NCI-H1092 treated with DMSO at 0.1 percent for 48 hours (cell line): ENCODE results near the gene SCAPER.
"Not testable (repeated sequence)": the region's sequence is repeated elsewhere in the genome, so short reads cannot be mapped to it uniquely, and the experiment has no call there.

Source experiments
- DNase-seq: peaks from one replicate; lab custom pipeline; 2025; lab: John Stamatoyannopoulos, UW

Gene SCAPER

GRCh38 chr15:76863123-76863522 lies 42.0 kb downstream of the SCAPER start:
- DNase-seq = no peak

- DNase-seq = no peak
These were observed 43.2 kb downstream of the SCAPER start for GRCh38 chr15:76861815-76862397.

GRCh38 chr15:76860201-76860600 lies 44.9 kb downstream of the SCAPER start:
- no peak for DNase-seq

GRCh38 chr15:76850367-76850766 lies 54.8 kb downstream of the SCAPER start:
- DNase-seq = not testable (repeated sequence)

- DNase-seq = no peak
These were observed 58.4 kb downstream of the SCAPER start for GRCh38 chr15:76846782-76847181.

GRCh38 chr15:76844096-76844495 lies 61.0 kb downstream of the SCAPER start:
- no peak for DNase-seq

GRCh38 chr15:76843269-76843668 lies 61.9 kb downstream of the SCAPER start:
- DNase-seq = no peak

- DNase-seq = peak; percentile 36
These were observed 64.2 kb downstream of the SCAPER start for GRCh38 chr15:76840830-76841460.

GRCh38 chr15:76839173-76839572 lies 66.0 kb downstream of the SCAPER start:
- DNase-seq = no peak

- no peak for DNase-seq
These were observed 67.7 kb downstream of the SCAPER start for GRCh38 chr15:76837474-76837873.

GRCh38 chr15:76829939-76830338 lies 75.2 kb downstream of the SCAPER start:
- DNase-seq = no peak

- DNase-seq = peak; percentile 95
These were observed 81.2 kb downstream of the SCAPER start for GRCh38 chr15:76823890-76824289.

GRCh38 chr15:76823303-76823702 lies 81.8 kb downstream of the SCAPER start:
- no peak for DNase-seq

- not testable (repeated sequence) for DNase-seq
These were observed 86.2 kb downstream of the SCAPER start for GRCh38 chr15:76818926-76819325.

GRCh38 chr15:76815421-76815820 lies 89.7 kb downstream of the SCAPER start:
- DNase-seq = no peak

GRCh38 chr15:76812381-76812780 lies 92.8 kb downstream of the SCAPER start:
- no peak for DNase-seq

GRCh38 chr15:76809412-76810103 lies 95.6 kb downstream of the SCAPER start:
- no peak for DNase-seq

- DNase-seq = no peak
These were observed 102.0 kb downstream of the SCAPER start for GRCh38 chr15:76803049-76803571.

- DNase-seq = no peak
These were observed 102.7 kb downstream of the SCAPER start for GRCh38 chr15:76802411-76802810.

GRCh38 chr15:76799760-76800159 lies 105.4 kb downstream of the SCAPER start:
- no peak for DNase-seq

GRCh38 chr15:76795217-76795616 lies 109.9 kb downstream of the SCAPER start:
- DNase-seq = no peak

GRCh38 chr15:76793162-76793561 lies 112.0 kb downstream of the SCAPER start:
- no peak for DNase-seq

GRCh38 chr15:76791511-76791910 lies 113.6 kb downstream of the SCAPER start:
- DNase-seq = no peak
